Measurements from ENCODE around the gene MEIOB.

The MEIOB gene

DNA sequence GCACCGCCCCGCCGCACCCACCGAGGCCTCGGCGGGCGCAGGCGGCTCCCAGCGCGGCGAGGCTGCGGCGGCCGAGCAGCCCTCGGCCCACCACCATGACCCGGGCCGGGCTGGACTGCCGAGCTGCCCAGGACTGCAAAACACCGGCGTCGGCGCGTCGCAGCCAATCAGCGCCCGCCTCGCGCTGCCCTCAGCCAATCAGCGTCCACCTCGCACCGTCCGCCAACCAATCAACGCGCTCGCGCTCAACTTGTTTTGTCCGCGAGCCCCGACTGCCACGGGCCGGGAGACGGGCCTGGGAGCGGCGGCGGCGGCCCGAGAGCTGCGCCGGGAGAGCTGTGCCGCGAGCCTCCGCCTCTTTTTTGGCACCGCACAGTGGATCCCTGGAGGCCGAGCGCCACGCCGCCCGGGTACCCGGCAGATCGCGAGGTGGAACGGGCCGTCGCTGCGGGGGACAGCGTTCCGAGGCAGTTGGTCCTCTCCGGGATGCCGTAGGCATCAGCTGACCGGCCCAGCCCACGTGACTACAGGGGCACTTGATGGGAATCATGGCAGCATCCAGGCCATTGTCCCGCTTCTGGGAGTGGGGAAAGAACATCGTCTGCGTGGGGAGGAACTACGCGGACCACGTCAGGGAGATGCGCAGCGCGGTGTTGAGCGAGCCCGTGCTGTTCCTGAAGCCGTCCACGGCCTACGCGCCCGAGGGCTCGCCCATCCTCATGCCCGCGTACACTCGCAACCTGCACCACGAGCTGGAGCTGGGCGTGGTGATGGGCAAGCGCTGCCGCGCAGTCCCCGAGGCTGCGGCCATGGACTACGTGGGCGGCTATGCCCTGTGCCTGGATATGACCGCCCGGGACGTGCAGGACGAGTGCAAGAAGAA lies 45.0 kb downstream of the MEIOB start, which contains the start of the genes FAHD1 and HAGH:
FAHD1 (plus strand) TSS at position 516 of the 883 bp plus-strand sequence; CDS start at position 549, 33 bp downstream.
HAGH (minus strand) TSS at position 135 of the 883 bp plus-strand sequence; CDS start at position 97, 38 bp downstream.
- DNase-seq: peak; percentile 87 to 99

DNA sequence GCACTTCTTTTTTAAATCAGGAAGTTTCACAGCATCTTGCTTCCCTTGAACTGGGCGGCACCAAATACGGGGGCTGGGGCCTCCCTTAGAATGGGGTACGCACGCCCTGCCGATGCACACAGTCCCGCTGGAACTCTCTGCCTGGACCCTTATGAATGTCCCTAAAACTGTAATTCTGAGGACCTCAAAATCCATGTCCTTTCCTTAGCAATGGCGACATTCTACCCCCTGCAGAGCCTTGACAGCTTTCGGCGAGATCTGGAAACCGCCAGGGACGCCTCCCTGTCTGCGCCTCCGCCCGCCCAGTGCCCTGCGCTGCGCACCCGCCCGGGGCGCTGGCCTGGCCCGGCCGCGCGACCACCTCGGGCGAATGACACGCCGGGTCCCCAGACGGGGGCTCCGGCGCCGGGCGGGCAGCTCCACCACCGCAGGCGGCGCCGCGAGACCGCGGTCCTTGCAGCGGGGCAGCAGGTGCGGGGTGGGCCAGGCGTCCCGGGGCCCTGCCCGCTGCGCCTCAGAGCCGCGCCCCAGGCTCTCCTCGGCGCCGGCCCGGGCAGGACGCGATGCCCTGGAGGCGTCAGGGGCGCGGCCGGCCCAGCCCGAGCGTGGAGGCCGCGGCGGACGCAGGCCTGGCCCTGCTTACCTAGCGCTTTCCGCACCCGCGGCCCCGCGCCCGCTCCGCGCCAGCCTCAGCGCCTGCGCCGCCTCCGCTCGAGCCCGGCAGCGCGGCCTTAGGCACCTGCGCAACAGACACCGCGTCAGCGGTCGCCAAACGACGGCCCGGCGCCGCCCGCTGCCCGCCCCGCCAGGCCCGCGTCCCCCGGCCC lies 45.9 kb downstream of the MEIOB start:
- DNase-seq: peak in 1 of 2 experiments; percentile 66

DNA sequence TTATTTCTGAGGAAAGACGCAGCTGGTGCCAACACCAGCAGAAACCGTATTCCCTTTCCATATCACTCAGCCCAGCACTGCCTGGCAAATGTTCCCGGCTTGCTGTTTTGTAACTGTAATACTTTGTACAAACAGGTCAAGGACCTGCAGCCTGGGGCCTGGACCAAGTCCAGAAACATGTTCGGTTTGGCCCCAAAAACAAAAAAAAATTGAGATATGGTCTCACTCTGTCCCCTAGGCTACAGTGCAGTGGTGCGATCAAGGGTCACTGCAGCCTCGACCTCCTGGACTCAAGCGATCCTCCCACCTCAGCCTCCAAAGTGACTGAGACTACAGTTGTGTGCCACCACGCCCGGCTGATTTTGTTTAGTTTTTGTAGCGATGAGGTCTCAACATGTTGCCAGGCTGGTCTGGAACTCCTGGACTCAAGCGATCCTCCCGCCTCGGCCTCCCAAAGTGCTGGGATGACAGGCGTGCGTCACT lies 46.5 kb downstream of the MEIOB start:
- no peak for DNase-seq

DNA sequence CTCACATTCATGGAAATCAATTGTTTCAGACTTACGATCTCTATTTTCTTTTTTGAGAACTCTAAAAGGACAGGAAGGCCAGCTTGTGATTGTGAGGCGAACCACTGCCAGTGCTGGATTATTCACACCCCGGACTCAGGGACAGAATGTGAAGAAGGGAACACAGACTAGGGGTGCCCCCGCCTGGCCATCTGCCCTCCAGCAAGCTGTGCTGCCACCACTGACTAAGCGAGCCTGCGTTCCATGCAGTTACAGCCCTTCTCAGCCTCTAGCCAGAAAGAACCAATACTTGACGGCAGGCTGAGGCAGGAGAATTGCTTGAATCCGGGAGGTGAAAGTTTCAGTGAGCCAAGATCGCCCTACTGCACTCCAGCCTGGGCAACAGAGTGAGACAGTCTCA lies 48.1 kb downstream of the MEIOB start:
- no peak for DNase-seq

DNA sequence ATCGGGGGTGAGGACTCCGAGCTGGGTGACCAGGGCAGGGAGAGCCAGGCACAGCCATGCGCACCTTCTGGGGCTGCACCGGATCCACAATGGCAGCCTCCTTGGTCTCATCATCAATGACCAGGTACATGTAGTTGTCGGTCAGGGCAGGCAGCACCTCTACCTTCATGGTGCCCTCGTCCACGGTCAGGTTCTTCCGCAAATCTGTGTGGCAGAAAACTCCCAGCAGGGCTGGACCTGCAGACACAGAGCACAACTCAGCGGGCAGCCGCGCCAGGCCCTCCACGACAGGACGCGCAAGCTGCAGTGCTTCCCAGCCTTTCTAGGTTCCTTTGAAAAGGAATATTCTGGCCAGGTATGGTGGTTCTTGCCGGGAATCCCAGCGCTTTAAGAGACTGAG lies 49.2 kb downstream of the MEIOB start:
- no peak for DNase-seq

DNA sequence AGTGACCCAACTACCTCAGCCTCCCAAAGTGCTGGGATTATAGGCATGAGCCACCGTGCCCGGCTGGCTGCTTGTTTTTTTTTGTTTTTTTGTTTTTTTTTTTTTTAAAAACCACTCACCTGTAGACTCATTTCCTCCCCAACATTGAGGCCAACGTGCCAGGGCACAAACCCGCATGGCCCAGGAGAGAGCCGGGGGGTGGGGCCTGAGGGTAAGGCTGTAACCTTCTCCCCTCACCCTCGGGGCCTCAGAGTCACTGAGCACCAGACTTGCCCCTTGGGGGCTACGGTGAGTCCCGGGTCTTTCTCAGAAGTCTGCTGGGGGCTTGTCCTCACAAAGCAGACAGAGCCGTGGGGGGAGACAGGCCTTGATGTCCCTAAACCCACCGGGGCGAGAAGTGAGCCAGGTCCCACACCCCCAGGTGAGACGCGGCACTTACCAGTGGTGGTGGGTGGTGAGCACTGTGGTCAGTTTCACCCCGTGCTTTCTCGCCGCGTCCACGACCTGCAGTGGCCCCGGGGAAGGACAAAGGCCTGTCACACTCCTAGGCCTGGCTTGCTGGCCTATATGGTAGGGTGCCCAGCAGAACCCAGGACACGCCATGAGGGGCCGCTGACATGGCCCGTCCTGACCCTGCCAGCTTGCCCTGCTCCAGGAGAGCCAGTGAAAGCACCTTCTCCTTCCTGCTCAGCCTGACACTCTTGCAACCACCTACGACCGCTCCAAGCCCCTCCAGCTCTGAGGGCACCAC lies 49.9 kb downstream of the MEIOB start:
- DNase-seq: no peak

DNA sequence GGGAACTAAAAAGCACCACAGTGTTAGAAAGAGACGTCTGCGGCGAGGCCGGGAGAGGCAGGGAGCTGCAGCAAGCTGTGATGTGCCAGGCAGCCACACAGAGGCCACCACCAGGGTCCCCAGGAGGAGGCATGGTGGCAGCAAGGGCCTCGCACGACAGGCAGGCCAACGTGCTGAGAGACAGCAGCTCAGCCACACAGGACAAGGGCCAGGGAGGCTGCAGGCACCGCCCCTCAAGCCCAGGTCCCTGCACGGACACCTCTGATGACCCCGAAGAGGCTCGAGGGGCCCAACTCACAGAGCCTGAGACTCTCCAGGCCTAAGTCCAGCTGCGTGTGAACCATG lies 51.0 kb downstream of the MEIOB start:
- no peak for DNase-seq

DNA sequence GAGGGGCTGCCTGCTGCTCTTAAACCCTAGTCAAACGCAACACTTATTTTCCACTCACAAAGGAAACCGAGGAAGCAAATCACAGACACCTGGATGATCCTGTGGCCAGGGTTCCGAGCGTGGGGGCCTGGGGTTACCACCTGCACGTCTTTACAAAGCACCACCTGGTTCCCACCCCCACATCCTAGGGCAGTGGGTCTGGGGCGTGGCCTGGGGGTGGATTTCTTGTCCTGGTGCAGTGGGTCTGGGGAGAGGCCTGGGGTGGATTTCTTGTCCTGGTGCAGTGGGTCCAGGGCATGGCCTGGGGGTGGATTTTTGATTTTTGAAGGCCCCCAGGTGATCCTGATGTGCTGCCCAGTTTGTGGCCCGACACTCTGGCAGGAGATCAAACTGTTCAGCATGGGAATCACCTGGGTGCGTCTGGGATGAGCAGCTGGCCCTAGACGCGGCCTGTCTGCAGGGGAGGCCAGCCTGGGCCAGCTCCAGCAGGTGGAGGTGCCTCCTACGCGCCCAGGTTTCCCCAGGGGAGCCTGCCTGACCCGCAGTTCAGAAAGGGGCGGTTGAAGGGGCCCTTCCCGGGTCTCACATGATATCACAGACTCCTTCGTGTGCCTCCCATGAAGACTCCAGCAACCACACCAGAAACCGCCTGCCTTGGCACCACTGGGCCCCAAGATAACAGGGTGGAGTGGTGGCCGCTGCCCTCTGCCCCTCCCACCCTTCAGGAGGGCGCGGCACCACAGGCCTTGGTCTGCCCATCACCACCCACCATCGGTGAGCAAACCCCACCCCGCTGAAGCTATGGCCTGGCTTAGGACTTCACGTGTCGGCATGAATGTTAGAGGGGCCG lies 51.6 kb downstream of the MEIOB start:
- DNase-seq: no peak

DNA sequence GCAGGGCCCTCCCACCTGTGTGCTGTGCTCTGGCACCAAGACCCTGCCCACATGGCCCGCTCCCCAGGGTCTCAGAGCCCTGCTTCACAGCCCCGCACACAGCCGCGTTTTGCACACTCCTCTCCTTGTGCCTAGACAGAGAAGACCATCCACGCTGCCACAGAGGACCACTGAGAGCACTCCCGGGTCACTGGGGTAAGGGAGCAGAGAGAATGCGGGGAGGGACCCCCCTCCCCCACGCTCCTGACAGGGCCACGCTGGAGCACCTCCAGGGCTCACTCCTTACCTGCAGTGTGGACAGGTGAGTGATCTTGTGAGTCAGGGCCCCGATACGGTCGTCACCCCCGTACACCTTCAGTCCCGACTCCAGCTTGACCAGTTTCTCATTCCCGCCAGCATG lies 52.4 kb downstream of the MEIOB start:
- no peak for DNase-seq

DNA sequence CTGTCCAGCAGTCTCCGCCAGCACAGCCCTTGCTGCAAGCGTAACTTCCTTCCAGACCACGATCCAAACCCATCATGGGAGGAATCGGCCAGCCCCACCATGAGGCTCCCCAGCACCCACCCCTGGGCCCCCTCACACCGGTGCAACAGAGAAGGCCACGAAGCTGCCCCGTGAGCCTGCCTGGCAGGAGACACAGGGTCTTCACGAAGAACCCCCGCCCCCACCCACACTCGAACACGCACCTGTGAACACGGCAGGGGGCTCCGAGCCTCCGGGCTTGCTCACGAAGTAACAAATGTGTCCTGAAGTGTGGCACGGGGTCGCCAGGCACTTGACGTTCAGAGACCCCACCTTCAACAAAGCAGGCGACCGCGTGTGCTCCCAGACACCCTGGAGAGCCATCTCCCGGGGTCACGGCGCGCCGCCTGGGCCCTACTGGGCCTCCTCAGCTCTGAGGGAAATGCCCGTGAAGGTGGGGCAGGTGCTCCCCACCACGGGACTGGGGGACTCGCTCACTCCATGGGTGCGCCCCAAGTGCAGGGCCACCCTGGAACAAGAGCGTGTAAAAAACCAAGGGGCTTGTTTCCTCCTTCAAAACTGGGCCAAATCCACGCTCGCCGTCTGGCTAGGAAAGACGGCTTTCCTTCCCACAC lies 53.0 kb downstream of the MEIOB start:
- DNase-seq: no peak

DNA sequence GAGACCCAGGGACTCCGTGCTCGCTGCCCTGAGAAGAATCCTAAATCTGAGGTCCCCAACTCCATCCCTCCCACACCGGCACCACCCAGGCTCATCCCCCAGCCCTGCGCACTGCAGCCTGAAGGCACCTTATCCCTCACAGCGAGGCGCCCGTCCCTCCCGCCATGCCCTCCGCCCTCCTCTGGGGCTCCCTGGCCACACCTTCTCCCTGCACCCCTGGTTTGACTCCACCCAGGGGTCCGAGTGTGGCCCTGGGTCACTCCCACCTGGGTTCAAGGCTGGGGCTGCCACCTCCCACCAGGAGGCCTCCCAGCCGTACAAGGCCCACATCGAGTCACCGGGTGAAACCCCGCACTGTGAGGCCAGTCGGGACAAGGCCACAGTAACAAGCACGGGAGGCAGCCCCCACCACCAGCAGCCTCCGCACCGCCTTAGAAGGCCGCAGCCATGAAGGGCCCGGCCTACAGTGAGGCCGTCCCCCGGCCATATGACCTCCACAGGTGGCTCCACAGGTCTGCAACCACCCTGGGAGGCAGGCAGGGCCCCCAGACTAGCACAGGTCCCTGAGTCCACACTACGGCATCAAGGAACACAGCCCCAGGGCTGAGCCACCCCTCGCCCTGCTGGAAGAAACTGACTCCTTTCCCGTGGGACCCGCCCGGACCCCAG lies 53.6 kb downstream of the MEIOB start:
- DNase-seq: no peak

DNA sequence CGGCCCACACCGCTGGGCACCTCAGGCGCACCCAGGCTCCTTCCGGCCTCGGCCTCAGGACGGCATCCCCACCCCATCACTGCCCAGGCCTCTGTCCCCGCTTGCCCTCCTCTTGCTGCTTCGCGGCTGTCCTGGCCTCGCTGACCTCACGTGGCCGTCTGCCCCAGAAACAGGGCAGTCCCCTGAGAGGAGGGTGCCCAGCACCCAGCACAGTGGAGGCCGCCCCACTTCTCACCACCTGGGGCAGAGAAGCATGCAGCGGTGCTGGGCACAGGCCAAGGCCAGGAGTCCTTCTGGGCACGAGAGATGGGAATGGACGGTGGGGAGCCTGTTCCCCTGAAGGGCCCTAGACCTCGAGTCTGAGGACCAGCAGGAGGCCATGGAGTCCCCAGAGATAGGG lies 54.2 kb downstream of the MEIOB start:
- no peak for DNase-seq

DNA sequence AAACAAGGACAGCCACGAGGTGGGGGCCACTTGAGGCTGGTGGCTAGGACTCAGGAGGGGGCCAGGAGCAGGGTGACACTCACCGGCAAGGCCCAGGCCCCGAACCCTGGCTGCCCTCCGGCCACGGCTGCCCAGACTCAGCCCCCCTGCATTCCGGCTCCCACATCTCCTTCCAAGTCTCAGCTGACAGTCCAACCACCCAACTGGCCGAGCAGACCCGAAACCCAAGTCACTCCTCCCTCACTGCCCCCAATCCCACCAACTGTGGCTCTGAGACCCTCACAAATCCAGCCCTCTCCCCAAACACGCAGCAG lies 54.7 kb downstream of the MEIOB start:
- DNase-seq: no peak

DNA sequence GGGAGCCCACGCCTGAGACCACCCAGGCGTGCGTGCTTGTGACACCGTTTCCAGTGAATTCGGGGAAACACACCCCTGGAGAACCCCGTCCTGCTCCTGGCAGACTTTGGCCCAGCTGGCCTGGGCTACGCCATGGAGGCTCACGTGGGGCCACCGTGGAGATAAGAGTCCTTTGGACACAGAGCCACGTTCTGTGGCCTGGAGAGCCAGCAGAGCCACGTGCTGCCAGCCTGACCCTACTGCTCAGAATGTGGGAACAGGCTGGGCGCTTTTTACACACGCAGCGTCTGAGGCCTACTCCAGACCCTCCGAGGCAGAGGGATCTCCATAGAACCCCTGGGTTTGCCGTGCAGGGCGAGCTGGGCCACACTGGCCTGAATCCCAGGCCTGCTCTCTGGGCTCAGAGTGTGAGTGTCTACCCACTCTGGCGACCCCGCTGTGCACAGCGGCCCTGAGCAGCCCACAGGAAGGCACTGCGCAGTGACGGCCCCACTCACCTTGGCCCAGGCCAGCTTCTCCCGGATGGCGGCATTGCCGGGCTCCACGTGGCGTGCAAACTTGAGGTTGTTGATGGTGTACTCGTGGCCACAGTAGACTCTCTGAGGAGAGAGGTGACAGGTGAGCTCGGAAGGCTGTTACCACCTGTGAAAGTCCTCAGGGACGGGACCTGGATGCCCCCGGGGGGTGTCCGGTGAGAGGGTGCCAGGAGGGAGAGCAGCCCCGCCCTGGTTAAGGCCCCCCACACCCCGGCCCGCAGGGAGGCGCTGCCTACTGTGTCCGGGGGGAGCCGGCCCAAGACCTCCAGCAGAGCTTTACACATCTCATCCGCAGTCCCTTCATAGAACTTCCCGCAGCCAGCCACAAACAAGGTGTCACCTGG lies 55.3 kb downstream of the MEIOB start:
- no peak for DNase-seq

DNA sequence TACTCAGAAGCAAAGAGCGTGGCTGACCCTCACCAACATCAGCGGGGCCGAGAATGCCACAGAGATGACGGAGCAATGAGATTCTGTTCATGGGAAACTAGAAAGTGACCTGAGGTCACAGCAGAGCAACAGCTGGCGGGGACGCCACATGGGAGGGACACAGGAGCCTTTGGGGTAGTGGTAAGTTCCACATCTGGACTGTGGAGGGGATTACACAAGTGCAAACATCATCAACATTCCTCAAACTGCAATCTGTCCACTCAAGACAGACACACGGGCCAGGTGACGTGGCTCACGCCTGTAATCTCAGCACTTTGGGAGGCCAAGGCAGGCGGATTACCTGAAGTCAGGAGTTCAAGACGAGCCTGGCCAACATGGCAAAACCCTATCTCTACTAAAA lies 56.5 kb downstream of the MEIOB start:
- no peak for DNase-seq

DNA sequence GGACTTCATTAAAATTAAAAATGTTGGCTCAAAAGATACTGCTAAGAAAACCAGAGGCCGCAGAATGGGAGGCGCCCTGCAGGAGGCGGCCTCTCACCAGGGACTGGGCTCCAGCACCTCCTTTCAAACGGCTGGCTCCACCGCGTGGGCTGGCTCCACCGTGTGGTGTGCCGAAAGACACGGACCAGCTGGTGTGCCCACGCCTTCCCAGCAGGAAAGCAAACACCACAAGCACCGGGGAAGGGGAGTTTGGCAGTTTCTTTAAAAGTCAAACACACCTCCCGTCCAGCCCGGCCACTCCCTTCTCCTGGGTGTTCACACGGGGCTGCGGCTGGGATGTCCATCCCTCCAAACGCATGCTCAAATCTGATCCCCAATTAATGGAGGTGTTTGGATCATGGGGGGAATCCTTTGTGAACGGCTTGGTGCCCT lies 59.2 kb downstream of the MEIOB start:
- DNase-seq: peak; percentile 56 to 65

DNA sequence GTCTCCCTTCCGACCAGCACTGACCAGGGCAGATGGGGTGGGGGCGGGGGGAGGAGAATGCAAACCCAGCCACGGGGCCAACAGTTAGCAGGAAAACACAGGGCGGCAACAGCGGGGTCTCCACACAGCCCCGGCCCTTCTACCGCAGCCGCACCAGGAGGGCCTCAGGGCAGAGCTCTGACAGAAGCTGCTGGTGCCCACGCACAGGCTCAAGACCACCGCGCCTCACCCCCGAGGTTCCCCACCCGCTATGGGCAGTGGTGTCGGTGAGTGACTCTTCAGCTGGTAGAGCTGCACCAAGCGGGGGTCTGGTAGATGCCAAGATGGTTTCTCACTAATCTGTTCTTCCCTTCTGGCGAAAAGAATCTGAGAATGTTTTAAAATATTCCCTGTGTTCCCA lies 61.4 kb downstream of the MEIOB start:
- no peak for DNase-seq

DNA sequence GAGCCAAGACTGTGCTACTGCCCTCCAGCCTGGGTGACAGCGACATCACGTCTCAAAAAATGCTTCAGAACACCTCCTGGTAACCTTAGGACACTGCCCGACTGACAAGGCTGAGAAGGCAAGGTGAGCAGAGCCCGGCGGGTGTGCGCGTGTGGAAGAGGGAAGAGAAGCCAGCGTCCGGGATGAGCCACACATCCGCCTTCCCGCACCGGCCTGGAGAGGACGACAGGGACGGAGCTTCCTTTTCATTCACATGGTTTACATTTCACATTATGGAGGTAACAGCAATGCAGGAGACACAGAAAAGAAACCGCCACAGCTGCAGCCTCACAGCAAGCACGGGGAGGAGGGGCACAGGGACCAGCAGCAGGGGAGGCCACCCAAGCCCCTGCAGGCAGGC lies 61.9 kb downstream of the MEIOB start:
- no peak for DNase-seq

DNA sequence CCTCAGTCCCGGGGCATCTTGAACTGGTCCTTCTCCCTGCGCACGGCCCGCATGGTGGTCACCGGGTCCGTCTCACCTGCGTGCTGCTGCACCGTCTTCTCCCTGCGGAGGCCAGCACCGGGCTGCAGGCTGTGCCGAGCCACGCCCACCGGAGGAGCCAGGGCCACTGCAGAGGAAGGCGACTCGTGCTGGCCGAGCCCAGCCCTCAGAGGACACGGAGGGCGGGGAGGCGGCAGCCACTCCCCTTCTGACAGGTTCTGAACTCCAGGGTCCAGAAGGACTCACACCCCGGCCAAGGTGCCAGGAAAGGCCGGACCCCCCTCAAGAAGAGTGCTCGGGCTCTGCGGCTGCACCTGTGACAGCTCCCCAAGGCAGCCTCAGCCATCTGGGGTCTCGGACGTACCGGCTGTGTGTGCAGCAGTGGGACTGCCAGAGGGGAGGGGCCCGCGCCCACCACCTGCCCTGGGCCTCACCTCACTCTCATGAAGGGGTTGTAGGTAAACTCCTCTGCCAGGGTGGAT lies 62.6 kb downstream of the MEIOB start:
- DNase-seq: no peak

DNA sequence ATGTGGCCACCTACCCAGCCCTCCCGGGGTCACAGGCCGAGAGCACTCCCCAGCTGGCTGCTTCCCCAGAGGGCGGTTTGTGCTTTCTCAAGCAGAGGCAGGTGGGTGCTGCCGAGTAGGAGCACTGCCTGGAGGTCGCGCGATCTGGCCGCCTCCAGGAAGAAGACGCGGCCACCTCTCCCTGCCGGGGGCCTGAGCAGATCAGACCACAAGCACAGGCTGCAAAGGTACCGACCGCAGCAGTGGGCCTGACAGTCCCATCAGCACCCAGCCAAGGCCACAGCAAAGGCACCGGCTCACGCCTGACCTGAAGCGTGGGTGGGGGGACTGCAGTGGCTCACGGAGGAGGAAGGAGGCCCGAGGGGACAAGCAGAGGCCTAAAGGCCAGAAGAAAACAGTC lies 63.3 kb downstream of the MEIOB start:
- no peak for DNase-seq
